Thymus (tissue), 11 donors: ENCODE data around the gene SLC35F3. TPM values are rescaled to one million over a fixed set of nuclear protein-coding genes. Genes with fewer than 3 reads are reported as not detected.
"Not testable (repeated sequence)": the region's sequence is repeated elsewhere in the genome, so short reads cannot be mapped to it uniquely, and the experiment has no call there.

Experiments used
- DNase-seq, 9 donors: peaks; one replicate each; pipeline ENCODE4 v3.0.0-alpha.2; 2013; ENCODE audit warnings: low spot score in 9 of 9, low read depth in 6 of 9, missing footprints in 1 of 9
- H3K27ac ChIP-seq, 2 donors: one replicate each; pipeline ENCODE4 v1.5.1; 2013; ENCODE audit warnings: control low read depth in 1 of 2, low read depth in 1 of 2, low read length in 1 of 2, mild to moderate bottlenecking in 1 of 2, moderate library complexity in 1 of 2
- H3K27me3 ChIP-seq, 2 donors: one replicate each; pipeline ENCODE4 v1.5.1; 2013; ENCODE audit warnings: low read length in 1 of 2; ENCODE audit not compliant: control insufficient read depth in 2 of 2, insufficient read depth in 1 of 2
- H3K36me3 ChIP-seq, 2 donors: one replicate each; pipeline ENCODE4 v1.5.1; 2013; ENCODE audit warnings: low read length in 1 of 2, mild to moderate bottlenecking in 1 of 2, moderate library complexity in 1 of 2; ENCODE audit not compliant: control insufficient read depth in 2 of 2, insufficient read depth in 2 of 2
- H3K4me1 ChIP-seq, 2 donors: one replicate each; pipeline ENCODE4 v1.5.1; 2013; ENCODE audit warnings: low read length in 2 of 2; ENCODE audit not compliant: control insufficient read depth in 2 of 2, insufficient read depth in 2 of 2
- H3K4me3 ChIP-seq, 2 donors: one replicate each; pipeline ENCODE4 v1.5.1; 2013; ENCODE audit warnings: low read length in 2 of 2, control low read depth in 1 of 2, mild to moderate bottlenecking in 1 of 2
- H3K9me3 ChIP-seq, 2 donors: one replicate each; pipeline ENCODE4 v1.5.1; 2013; ENCODE audit warnings: low read length in 1 of 2, mild to moderate bottlenecking in 1 of 2; ENCODE audit not compliant: control insufficient read depth in 2 of 2, insufficient read depth in 1 of 2
- WGBS: extraction: QIAGEN DNeasy Blood & Tissue Kit; methylation state at CpG from one replicate; pipeline ENCODE4 v1.1.7; 2013; 5-methylcytosine and 5-hydroxymethylcytosine counted together
- polyA plus RNA-seq: library from polyadenylated mRNA; stranded (reverse); fragments of 200-250 nt; gene quantifications from one replicate; pipeline ENCODE4 v1.2.3, GENCODE V29; 2013
- total RNA-seq: library from RNA; stranded (reverse); fragments of 120-200 nt; gene quantifications from one replicate; pipeline ENCODE4 v1.2.4, GENCODE V29; 2013
- donor health status: healthy.

Gene SLC35F3
- total and polyA plus RNA-seq, 2 donors = 1.9 to 3.2 TPM

- no peaks in the 10 kb centered on the region for H3K9me3 ChIP-seq
- H3K36me3 ChIP-seq = no peaks in the 10 kb centered on the region
- no peaks in the 10 kb centered on the region for H3K4me1 ChIP-seq
- WGBS = 44% methylated on average over 5 of the region's 5 CpGs
- H3K4me3 ChIP-seq = no peak overlapping the region
- no peaks in the 10 kb centered on the region for H3K27me3 ChIP-seq
- H3K27ac ChIP-seq = no peak overlapping the region
- DNase-seq = peak in 3 of 9 donors; percentile 10 to 74 (median 15)
These were observed 297.1 kb downstream of the SLC35F3 start for GRCh38 chr1:234201600-234201999.

- H3K27ac ChIP-seq = no peak overlapping the region
- no peaks in the 10 kb centered on the region for H3K27me3 ChIP-seq
- DNase-seq = no peak
- no peaks in the 10 kb centered on the region for H3K4me1 ChIP-seq
- 82% methylated on average over 7 of the region's 7 CpGs for WGBS
- H3K4me3 ChIP-seq = no peak overlapping the region
- H3K9me3 ChIP-seq = no peaks in the 10 kb centered on the region
- no peaks in the 10 kb centered on the region for H3K36me3 ChIP-seq
These were observed 301.5 kb downstream of the SLC35F3 start for GRCh38 chr1:234205966-234206365.

GRCh38 chr1:234206651-234207284 lies 302.3 kb downstream of the SLC35F3 start:
- Histone ChIP-seq H3K9me3 (no peaks in the 10 kb centered on the region), H3K4me3 (no peak overlapping the region), H3K27me3 (no peaks in the 10 kb centered on the region), H3K27ac (no peak overlapping the region), H3K4me1 (no peaks in the 10 kb centered on the region), H3K36me3 (no peaks in the 10 kb centered on the region)
- 87% methylated on average over 18 of the region's 18 CpGs for WGBS
- no peak for DNase-seq

- DNase-seq = no peak
- H3K27ac ChIP-seq = no peak overlapping the region
- 63% methylated on average over 3 of the region's 3 CpGs for WGBS
- H3K4me1 ChIP-seq = peaks cover 0 to 6% of the 10 kb centered on the region in 2 donors
- no peaks in the 10 kb centered on the region for H3K36me3 ChIP-seq
- H3K4me3 ChIP-seq = no peak overlapping the region
- H3K27me3 ChIP-seq = peaks cover 0 to 2% of the 10 kb centered on the region in 2 donors
- no peaks in the 10 kb centered on the region for H3K9me3 ChIP-seq
These were observed 303.9 kb downstream of the SLC35F3 start for GRCh38 chr1:234208351-234208750.

- DNase-seq = no peak
These were observed 304.3 kb downstream of the SLC35F3 start for GRCh38 chr1:234208791-234209190.

GRCh38 chr1:234210429-234210828 lies 306.0 kb downstream of the SLC35F3 start:
- Histone ChIP-seq H3K4me1 (peaks cover 0 to 24% of the 10 kb centered on the region in 2 donors), H3K27me3 (peaks cover 0 to 22% of the 10 kb centered on the region in 2 donors)
- H3K4me3 ChIP-seq, H3K9me3 ChIP-seq, H3K36me3 ChIP-seq, H3K27ac ChIP-seq, DNase-seq: not testable (repeated sequence)
- WGBS = 95% methylated on average over 1 of the region's 1 CpG

More at GRCh38 chr1:234208791-234209190, 304.3 kb downstream of the SLC35F3 start:
- no peaks in the 10 kb centered on the region for H3K9me3 ChIP-seq
- H3K27ac ChIP-seq = no peak overlapping the region
- peaks cover 0 to 11% of the 10 kb centered on the region in 2 donors for H3K4me1 ChIP-seq
- no peak overlapping the region for H3K4me3 ChIP-seq
- H3K27me3 ChIP-seq = peaks cover 0 to 7% of the 10 kb centered on the region in 2 donors
- WGBS = 92% methylated on average over 1 of the region's 1 CpG
- H3K36me3 ChIP-seq = no peaks in the 10 kb centered on the region

- peaks cover 0 to 36% of the 10 kb centered on the region in 2 donors for H3K4me1 ChIP-seq
- peaks cover 0 to 25% of the 10 kb centered on the region in 2 donors for H3K27me3 ChIP-seq
- 87% methylated on average over 2 of the region's 2 CpGs for WGBS
- H3K36me3 ChIP-seq, H3K27ac ChIP-seq, H3K4me3 ChIP-seq, H3K9me3 ChIP-seq, DNase-seq: not testable (repeated sequence)
These were observed 307.4 kb downstream of the SLC35F3 start for GRCh38 chr1:234211855-234212254.

GRCh38 chr1:234212764-234213657 lies 308.5 kb downstream of the SLC35F3 start:
- Histone ChIP-seq H3K36me3 (no peaks in the 10 kb centered on the region), H3K27ac (no peak overlapping the region), H3K27me3 (peaks cover 0 to 25% of the 10 kb centered on the region in 2 donors), H3K4me3 (no peak overlapping the region), H3K9me3 (no peaks in the 10 kb centered on the region), H3K4me1 (peaks cover 0 to 36% of the 10 kb centered on the region in 2 donors)
- DNase-seq = peak in 5 of 9 donors; percentile 25 to 72 (median 42)
- 54% methylated on average over 4 of the region's 4 CpGs for WGBS

GRCh38 chr1:234213658-234214128 lies 309.2 kb downstream of the SLC35F3 start:
- peak overlapping the region; percentile 37 to 51 for H3K4me3 ChIP-seq
- H3K27me3 ChIP-seq = peaks cover 0 to 25% of the 10 kb centered on the region in 2 donors
- no peaks in the 10 kb centered on the region for H3K36me3 ChIP-seq
- peaks cover 0 to 36% of the 10 kb centered on the region in 2 donors for H3K4me1 ChIP-seq
- H3K9me3 ChIP-seq = no peaks in the 10 kb centered on the region
- peak overlapping the region in 1 of 2 donors; percentile 18 for H3K27ac ChIP-seq
- DNase-seq = no peak
- WGBS = 20% methylated on average over 8 of the region's 8 CpGs
